Fibroblast of the conjunctiva (primary cell): Measurements from ENCODE around the gene P4HA2.

Source experiments
- DNase-seq: peaks from one replicate; pipeline ENCODE4 v3.0.0-alpha.2; 2010; ENCODE audit warnings: low read depth

The P4HA2 gene

GRCh38 chr5:132223861-132224260, 3.8 kb downstream of the P4HA2 start:
- DNase-seq: no peak

DNA sequence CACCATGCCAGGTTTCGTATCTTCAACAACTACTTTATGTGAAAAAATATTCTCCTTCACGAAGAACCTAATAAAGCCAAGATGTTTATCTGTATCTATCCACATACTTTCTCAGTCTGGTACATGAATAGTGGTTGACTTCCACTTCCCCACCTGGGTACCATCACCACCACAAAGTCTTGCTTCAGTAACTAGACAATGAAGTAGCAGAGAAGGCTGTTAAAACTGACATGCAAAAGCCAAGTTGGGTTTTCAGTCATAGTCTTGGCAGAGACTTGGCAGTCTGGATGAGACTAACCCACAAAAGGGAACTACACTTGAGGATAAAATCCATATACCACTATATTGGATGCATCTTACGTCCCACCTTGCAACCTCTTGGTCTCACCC, 5.0 kb downstream of the P4HA2 start:
- no peak for DNase-seq

DNA sequence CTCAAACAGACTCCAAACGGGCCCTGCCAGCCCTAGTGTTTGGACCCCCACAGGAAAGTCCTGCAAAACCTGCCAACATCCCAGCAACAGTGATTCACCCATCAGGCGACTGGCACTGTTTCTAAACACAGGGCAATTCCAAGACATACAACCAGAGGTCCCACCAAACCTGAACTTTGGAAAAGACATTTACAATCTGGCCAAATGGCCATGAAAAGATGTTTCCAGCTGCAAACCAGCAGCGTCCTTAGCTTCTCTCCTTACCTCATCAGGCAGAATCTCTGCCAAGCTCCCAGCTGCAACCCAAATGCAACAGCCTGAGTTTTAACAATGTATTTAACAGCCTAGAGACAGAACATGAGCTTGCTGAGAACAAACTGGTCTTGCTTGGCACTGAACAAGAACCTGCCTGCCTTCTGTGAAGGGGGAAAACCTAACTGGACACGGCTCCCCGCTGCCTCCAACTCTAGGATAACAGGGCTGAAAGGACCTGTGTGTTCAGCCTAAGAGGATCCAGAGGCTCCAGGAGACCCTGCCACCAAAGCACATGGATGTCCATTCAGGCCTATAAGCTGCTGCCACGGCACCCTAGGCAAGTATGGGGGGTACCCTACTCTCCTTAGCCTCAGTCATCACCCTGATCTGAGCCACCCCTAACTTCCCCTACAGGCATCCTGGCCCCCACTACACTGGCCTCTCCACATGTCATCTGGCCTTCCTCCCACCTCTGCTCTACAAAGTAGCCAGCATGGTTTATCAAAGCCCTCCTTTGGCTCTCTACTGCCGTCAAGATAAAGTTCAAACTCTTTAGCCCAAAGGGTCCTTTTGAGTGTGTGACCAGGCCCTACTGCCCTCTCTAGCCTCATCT, 5.6 kb downstream of the P4HA2 start:
- DNase-seq: peak; percentile 93

DNA sequence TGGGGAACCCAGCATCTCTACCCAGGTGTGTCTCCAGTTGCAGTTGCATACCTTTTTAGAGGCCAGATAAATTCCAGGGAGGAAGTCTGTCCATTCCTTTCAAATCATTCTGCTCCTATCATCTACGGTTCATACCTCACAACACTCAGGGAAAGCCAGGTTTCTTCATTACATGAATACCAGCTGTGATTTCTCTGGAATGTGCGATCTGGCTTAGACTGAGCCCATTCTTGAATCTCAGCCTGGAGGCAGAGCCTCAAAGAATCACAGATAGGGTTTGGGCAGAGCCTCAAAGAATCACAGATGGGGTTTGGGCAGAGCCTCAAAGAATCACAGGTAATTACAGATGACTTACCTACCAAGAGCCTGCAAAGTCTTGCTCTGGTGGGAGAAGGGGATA, 7.2 kb downstream of the P4HA2 start:
- DNase-seq: no peak

GRCh38 chr5:132219981-132220380, 7.7 kb downstream of the P4HA2 start:
- DNase-seq: no peak

GRCh38 chr5:132219289-132219970, 8.2 kb downstream of the P4HA2 start:
- DNase-seq: no peak

DNA sequence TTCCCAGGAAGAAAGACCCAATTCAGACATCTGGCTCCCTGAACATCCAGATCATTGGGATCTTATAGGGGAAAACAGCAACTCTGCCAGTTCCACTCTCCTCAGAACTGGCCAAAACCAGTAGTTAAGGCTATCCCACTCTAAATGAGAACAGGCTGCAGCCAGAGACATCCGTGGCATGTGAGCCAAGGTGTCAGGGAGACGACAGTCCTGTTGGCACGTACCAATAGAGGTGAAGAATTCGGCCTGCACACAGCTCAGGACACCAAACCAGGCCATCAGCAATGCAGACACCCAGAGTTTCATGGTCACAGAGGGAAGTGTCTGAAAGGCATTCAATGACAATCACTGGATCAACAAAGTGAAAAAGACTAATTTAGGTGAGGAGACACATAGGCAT, 9.3 kb downstream of the P4HA2 start:
- DNase-seq: no peak

- peak; percentile 96 for DNase-seq
Measured at GRCh38 chr5:132215329-132215728, 12.3 kb downstream of the P4HA2 start.

DNA sequence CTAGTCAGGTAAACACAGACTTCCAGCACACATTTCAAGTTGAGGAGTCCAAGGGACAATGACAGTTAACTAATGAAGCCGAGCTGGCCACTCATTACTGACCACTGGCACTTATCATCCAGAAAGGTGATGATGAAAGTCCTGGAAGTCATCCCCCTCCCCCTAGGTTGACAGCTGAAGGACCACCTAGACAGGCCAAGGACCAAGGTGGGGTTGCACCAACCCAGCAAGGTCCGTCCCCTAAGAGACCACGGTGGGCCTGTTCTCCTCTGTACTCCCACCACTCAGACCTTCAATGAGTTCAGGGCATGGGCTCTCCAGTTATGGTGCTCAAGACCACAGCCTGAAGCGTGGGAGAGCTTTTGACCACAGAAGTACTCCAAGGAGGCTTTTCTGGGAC, 13.2 kb downstream of the P4HA2 start:
- DNase-seq: no peak

DNA sequence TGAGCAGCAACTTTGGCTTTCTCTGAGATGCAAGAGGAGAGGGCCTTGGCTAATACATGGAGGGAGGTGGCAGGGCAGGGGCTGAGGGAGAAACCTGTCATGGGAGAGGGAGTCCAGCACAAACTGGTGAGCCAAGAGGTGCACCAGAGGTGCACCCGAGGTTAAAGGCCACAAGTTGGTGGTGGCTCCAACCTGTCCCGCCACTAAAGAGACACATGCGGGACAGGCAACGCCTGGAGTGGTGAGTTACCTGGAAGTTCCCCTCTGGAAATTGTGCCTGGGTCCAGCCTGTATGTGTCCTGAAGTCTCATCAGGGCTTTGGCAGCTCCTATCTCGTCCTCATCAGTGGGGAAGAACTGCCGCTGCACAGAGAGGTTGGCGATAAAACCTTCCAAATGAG, 14.0 kb downstream of the P4HA2 start:
- no peak for DNase-seq

DNA sequence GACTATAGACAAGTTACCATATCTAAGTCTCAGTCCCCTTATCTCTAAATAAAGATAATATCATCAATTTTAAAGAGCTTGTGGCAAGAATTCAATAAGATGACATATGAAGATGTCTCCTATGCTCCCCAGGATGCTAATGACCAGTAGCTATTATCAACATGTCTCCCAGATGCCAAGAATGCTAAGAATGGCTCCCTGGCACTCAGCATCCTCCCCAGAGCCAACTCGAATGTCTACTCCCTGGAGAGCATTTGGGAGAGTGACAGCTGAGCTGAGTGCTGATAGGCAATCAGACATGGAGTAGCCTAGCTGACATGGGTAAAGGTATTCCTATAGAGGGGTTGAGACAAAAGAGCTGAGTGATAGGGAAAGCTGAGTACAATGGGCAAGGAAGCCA, 15.9 kb downstream of the P4HA2 start:
- no peak for DNase-seq

DNA sequence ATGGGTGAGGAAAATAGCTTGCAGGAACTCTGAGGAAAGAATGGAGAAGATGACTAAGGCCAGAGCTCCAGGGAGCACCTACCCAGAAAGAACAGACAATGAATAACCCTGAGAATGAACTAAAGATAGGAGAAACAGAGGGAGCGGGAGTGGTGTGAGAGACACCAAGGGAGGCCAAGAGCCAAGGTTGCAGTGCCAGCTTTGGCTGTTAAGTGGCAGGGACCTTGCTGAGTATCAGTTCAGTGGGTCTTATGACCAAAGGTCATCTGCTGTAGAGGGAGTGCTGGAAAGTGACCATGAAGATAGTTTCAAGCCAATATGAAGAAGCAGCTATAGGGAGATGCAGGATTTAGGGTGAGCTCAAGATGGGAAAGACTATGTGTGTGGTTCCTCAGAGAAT, 16.7 kb downstream of the P4HA2 start:
- no peak for DNase-seq

- DNase-seq: no peak
Measured at GRCh38 chr5:132209901-132210545, 17.6 kb downstream of the P4HA2 start.

- DNase-seq: no peak
Measured at GRCh38 chr5:132209131-132209530, 18.5 kb downstream of the P4HA2 start.

GRCh38 chr5:132207778-132208177, 19.9 kb downstream of the P4HA2 start:
- no peak for DNase-seq

GRCh38 chr5:132206782-132207181, 20.9 kb downstream of the P4HA2 start:
- no peak for DNase-seq

DNA sequence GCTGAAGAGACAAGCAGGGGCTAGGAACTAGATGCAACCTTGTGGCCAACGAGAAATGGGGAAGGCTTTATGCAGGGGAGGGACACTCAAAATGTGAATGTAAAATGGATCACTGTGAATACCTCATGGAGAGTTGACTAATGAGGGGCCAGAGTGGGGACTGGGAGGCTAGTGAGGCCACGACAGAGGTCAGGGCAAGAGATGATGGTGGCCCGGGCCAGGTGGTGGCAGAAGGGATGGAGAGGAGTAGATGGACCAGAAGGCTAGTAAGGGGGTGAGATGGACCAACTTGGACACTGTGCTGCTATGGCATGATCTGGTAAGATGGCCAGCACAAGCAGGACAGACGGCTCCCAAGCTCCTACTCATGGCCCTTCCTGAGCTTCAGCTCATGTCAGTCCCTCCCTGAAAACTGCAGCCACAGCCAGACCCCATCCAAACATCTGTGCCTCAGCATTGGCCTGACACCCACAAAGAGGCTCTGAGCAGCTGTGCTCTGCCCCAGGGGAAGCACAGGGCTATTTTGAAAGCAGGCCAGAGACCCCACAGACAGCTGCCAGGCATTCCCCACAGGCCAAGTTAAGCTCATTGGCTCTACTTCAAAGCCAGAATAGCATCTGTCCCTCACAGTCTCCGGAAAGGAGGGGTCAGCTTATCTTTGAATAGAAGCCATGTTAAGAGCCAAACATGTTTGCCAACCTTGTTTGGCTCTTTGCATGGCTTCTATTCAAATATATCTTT, 22.1 kb downstream of the P4HA2 start:
- no peak for DNase-seq

DNA sequence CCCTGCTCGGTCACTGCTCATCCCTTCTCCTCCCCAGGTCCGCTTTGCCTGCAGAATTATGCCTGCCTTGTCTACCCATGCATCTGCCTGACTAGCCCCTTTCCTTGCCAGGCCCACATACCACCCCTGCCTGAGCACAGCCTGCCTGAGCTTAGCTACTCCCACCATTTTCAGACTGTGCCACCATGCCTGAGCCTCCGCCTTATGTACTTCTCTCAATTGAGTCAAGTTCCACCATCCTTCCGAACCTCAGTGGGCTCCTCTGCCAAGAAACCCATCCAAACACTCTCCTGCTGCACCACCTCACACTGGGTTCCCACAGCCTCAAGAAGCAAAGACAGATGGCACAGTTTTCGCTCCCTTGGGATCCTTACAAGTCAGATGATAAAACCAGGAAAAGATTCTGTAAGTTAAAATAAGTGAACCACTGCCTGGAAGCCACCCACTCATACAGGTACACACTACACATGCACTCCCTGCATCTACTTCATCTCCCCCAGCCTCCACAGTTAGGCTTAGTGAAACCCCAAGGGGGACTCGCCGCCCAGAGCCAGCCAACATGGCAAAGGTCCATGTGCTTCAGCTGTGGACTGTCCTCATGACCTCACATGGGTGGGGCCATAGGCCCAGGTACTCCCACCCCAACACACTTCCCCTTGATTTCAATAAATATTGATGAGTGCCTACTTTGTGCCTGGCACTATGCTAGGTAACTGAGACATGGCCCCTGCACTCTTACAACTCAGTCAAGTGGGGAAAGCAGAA, 23.1 kb downstream of the P4HA2 start:
- no peak for DNase-seq

DNA sequence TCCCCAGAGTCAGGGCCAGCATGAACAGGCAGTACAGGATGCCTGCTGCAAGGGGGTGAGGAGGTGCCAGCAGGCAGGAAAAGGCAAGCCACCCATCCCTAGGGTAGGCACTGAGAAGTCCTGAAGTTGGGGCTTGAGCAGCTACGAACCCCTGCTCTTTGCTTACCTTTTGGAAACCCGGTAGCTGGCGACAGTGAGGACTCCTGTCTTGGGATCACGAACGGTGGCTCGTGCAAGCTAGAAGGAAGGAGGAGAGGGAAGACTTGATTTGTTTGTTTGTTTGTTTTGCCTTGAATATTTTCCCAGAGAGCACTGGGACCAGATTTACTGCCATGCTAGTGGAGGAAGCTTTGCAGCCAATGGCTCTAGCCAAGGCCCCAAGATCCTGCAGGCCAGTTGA, 23.7 kb downstream of the P4HA2 start:
- DNase-seq: no peak

- no peak for DNase-seq
Measured at GRCh38 chr5:132203464-132203818, 24.2 kb downstream of the P4HA2 start.

DNA sequence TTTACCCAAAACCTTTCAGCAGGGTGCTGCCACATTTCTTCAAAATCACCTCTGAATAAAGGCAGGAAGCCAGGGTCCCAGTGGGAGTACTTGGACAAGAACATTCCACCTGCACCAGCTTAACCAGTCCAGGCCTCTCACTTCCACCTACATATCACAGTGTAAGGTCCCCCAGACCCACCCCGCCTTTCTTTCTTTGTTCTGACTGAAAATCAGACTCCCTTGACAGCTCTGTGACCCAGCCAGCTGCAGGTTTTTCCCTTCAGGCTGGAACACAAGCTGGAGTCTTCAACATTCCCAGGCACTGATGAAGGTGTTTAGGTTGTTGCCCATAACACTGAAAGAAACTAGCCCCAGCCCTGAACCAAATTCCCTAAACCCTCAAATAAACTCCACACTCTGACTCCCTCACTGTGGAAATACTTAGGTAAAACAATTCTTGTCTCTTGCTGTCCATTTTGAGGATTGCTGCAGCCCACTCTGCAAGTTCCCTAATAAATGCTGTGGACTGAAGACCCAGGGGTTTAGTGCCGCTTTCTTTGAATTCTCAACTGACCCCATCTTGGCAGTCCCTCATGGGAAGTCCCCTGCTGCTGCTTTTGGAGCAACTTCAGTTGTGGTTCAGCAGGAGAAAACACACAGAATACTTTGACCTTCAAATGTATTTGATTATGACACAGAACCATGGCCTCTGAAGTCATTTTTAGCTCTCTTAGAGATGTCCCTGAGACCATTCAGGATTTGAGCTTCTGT, 24.8 kb downstream of the P4HA2 start:
- no peak for DNase-seq
